SKM-1 (cell line): ENCODE data around the gene BPIFB3.
"Not testable (repeated sequence)": the region's sequence is repeated elsewhere in the genome, so short reads cannot be mapped to it uniquely, and the experiment has no call there.

Source experiments
- DNase-seq: peaks from one replicate; lab custom pipeline; 2025; ENCODE audit not compliant: unreplicated experiment; lab: John Stamatoyannopoulos, UW

BPIFB3 gene

GRCh38 chr20:33112547-33113386 is 59.1 kb downstream of the BPIFB3 start:
- DNase-seq: no peak

- no peak for DNase-seq
Measured at GRCh38 chr20:33113387-33113908, 59.7 kb downstream of the BPIFB3 start.

- not testable (repeated sequence) for DNase-seq
Measured at GRCh38 chr20:33115501-33115900, 61.8 kb downstream of the BPIFB3 start.

GRCh38 chr20:33119725-33120720 is 66.3 kb downstream of the BPIFB3 start:
- no peak for DNase-seq

GRCh38 chr20:33120934-33121333 is 67.2 kb downstream of the BPIFB3 start:
- no peak for DNase-seq

GRCh38 chr20:33122297-33122696 is 68.6 kb downstream of the BPIFB3 start:
- not testable (repeated sequence) for DNase-seq
